ENCODE data around the gene TLR3.
"Not testable (repeated sequence)": the region's sequence is repeated elsewhere in the genome, so short reads cannot be mapped to it uniquely, and the experiment has no call there.

Gene TLR3
- long read RNA-seq, donor 1, full-length matches to known transcripts: 5 of 5 reads
- long read RNA-seq, donor 1, partial matches to known transcripts: 0 of 5 reads
- long read RNA-seq, donor 1, other reads (novel, unspliced or antisense): 0 of 5 reads
- long read RNA-seq, donor 2: 0 reads
- long read RNA-seq, donor 3, full-length matches to known transcripts: 2 of 2 reads
- long read RNA-seq, donor 3, partial matches to known transcripts: 0 of 2 reads
- long read RNA-seq, donor 3, other reads (novel, unspliced or antisense): 0 of 2 reads
- long read RNA-seq, donor 4, full-length matches to known transcripts: 3 of 3 reads
- long read RNA-seq, donor 4, partial matches to known transcripts: 0 of 3 reads
- long read RNA-seq, donor 4, other reads (novel, unspliced or antisense): 0 of 3 reads
- long read RNA-seq, donor 5, full-length matches to known transcripts: 1 of 1 reads
- long read RNA-seq, donor 5, partial matches to known transcripts: 0 of 1 reads
- long read RNA-seq, donor 5, other reads (novel, unspliced or antisense): 0 of 1 reads
- long read RNA-seq, donor 6: 0 reads
- long read RNA-seq, donor 7, full-length matches to known transcripts: 1 of 1 reads
- long read RNA-seq, donor 7, partial matches to known transcripts: 0 of 1 reads
- long read RNA-seq, donor 7, other reads (novel, unspliced or antisense): 0 of 1 reads
- long read RNA-seq, donor 8, full-length matches to known transcripts: 1 of 1 reads
- long read RNA-seq, donor 8, partial matches to known transcripts: 0 of 1 reads
- long read RNA-seq, donor 8, other reads (novel, unspliced or antisense): 0 of 1 reads

DNA sequence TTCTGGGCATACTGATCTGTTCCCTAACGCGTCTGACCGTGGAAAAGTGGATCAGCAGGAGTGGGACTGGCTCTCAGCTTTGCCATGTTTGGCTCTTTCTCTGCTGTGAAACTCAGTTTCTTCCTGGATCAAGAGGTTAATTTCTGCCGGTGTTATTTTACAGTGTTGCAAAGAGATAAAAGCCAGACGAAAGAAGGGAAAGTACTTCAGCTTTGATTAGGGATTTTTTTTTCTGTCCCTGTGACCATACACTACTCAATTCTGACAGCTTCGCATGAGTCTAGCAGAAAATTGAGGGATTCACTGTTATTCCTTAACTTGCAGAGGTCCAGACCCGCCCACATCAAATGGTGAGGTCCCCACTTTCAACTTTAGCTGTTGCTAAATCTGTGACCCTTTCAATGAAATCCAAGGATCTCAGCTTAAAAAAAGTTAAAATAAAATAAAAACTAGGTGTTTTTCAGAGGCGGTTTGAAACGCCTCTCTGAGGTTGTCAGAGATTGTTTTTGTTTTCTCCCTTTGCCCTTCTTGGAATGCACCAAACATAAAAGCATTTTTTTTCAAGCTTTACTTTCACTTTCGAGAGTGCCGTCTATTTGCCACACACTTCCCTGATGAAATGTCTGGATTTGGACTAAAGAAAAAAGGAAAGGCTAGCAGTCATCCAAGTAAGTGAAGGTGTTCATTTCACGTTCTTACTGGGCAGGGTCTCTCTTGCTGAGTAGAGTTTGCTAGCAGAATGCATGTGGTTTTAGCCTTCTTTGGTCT lies at the start of gene TLR3:
TLR3 (plus strand) TSS at position 576 of the 768 bp plus-strand sequence. CDS start 7,464 bp downstream, outside the sequence.
- DNase-seq: peak; percentile 52

DNA sequence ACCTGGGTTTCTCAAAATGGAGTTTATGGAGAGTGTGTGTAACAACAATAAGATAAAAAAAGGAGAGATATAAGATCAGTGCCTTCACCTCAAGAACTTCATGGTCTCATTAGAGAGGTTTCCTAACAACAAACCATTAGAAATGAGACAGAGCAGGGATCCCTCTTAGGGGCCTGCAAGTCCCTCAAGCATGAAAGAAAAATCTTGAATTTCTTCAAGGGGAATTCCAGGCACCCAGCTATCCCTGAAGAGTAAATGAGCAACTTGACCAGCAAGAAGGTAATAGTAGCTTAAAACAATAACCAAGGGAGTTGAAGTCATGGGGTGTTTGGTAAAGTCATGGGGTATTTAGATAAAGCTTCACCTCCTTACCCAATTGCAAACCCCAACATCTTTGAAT lies 49.7 kb upstream of the TLR3 start:
- no peak for DNase-seq

DNA sequence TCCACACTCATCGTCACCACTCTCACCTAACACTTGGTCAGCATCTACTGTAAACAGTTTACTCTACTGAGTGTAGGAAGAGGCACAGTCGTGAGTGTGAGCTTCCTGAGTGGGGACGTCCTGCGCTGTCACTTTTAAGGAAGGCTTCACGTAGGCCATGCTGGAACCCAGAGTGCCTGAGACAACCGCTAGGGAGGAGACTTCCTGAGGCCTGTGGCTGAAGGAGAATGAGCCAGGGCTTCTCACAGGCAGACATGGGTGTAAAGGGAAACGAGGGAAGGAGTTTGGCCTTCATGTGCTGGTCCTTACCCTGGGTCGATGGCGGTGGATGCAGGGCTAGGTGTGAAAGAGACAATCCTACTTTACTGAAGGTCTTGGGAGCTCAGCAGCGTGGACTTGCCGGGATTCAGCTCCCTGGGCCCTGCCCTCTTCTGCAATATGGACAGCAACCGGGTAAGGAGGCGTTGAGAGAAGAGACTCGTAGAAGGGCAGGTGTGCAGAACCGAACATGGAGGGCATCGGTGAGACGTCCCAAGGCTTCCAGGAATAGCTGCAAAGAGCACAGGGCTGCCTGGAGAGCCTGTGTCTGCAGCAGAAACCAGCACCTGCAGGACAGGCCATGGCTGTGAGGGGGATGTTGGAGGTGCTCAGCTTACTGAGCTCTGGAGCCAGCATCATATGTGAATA lies 48.7 kb upstream of the TLR3 start:
- DNase-seq: no peak

DNA sequence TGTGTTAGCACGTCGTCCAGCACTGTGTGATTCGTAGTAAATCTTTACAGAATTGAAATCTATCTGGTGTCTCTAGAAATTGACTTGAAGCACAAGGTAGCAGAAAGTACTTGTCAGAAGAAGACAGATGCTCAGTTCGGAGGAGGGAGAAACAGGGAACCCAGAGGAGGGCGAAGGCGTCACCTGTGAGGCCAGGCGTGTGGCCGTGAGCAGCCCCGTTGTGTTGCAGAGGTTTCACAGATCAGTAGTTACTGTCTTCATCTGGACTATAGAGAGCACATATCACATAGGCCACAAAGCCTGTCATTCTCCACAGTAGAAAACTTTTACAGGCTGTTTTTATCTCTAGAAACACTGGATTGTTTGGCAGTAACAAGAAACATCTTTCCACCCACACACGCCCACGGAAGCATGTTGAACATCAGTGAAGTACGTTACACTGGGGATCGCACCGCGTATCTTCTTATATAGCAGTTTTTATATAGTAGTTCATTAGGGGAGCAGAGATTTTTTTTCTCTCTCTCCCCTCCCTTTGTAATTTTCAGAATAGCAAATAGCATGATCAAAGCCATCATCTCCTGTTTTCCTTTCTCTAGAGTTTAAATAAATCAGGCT lies 48.1 kb upstream of the TLR3 start:
- no peak for DNase-seq

DNA sequence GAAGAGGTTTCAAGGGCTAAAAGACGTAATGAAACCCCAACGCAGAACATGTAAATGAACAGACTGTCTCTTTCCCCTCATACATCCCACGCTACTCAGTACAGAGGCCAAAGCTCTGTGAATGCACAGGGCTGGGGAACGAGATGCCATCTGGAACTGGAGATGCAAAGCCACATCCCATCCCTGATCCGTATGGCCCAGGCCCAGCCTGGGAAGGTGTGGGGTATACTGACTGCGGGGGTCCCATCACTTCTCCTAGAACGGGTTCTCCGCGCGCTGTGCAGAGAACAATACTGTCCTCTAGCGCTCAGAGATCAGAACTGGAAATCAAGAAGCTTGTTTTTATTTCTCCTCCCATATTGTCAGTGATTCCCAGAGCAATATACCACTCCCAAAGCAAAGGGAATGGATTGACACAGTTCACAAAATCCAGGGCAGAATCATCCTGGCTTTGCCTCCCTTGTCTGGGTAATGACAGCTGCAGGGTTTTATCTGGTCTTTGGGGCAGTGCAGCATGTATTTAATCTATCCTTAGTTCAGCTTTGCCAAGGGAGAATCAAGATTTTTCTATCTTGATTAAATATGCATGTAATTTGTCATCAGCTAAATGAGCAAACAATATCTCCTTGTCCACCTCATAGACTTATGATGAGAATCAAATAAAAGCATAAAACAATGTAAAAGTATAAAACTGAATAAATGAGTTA lies 47.3 kb upstream of the TLR3 start:
- peak; percentile 64 for DNase-seq

DNA sequence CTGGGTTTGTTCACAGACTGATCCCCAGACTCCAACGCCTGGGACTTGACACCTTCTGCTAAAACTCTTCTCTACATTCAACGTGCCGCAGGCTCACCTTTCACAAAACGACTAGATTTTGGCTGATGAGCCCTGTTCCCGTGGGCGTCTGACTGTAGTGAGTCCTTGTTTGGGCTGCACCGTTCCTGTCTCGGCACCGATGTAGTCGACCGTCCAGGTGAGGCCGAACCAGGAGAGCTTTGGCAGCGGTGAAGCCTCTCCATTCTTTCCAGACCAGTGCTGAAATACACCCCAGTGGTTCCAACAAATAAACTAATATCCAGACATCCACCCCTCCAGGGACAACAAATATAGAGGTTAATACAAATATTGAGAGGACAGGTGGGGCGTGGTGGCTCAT lies 45.0 kb upstream of the TLR3 start:
- no peak for DNase-seq

DNA sequence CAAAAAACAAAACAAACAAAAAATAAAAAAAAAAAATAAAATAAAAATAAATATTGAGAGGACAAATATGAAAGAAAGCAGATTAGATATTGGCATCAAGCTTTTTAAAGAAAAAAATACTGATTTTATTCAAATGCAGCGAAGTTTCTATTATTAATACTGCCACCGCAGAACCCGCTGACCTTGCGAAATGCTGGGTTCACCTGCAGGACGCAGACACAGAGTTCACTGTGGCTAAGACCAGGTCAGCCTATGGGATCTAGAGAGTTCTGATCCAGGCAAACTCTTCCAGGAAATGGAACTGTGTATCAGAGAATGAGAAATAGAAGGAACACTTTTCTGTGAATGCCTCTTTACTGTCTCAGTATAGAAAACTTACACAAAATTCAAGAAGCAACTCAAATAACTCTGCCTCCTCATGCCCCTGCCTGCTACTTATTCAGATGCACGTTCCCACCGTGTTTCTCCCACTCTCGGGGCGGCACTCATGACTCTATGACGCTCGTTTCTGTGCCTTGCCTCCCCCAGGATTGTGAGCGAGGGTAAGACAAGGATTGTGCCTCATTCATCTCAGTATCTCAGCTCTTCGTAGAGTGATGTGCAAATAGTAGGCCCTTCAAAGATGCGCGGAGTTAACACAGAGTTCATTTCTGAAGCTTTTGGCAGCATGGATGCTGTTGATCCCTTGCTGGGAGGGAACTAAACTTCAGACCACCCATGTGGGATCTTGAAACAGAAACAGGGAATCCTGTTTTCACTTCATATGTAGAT lies 44.1 kb upstream of the TLR3 start:
- DNase-seq: no peak

DNA sequence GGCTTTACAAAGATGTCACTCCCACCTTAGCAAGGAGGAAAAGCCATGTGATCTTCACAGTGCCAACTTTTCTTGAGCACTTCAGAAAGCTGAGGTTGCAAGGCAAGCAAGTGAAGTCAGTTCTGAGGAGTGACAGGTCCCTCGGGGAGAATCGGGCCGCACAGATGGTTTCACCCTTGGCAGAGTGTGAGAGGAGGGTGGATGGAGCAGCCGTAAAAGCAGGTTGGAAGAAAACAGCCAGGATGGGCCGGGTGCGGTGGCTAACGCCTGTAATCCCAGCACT lies 43.6 kb upstream of the TLR3 start:
- no peak for DNase-seq

DNA sequence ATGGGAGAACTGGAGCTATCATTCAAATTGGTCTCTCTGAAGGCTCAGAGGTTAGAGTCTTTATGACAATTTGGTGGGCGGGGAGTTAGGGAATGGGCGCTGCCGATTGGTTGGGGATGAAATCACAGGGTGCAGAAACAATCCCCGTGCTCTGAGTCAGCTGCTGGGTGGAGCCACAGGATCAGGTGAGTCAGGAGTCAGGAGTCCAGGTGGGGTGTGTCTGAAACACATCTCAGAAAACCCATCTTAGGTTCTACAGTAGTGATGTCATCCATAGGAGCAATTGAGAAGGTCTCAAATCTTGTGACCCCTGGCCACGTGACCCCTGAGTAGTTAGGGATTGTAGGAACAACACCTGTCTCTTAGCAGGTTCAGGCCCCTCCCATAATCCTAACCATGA lies 41.6 kb upstream of the TLR3 start:
- no peak for DNase-seq

DNA sequence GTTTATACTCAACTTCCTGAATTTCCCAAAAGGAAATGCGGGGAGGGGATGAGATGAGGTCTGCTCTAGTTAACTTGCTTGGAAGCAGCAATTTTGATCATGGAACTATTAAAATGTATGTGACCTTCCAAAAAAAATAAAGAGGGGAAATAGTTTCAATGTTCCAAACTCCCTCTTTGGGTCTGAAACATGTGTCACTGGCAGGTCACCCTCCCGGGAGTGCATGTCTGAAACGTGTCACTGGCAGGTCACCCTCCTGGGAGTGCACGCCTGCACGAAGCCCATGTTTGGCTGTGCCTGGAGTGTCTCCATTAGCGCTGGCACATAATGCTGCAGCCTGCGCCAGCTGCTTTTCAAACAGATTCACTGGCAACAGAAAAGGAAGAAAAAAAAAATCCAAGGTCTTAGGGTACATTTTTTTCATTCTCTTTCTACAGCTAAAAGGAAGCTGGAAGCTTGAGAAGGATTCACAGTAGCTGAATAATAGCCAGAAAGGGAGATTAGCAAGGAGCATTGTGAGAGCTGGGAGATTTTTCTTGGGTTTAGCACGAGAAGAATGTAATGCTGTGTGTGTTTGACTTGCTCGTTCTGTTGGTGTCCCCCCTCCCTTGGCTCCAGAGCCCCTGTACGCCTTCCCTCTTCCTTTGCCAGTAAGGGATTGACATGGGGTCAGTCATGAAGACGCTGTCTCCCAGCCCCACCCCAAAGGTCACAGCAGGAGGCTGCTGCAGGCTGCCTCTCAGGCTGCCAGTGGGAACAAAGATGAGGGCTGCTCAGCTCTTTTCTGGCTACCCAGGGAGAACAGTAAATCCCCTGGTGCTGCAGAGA lies 39.2 kb upstream of the TLR3 start:
- DNase-seq: peak; percentile 71

DNA sequence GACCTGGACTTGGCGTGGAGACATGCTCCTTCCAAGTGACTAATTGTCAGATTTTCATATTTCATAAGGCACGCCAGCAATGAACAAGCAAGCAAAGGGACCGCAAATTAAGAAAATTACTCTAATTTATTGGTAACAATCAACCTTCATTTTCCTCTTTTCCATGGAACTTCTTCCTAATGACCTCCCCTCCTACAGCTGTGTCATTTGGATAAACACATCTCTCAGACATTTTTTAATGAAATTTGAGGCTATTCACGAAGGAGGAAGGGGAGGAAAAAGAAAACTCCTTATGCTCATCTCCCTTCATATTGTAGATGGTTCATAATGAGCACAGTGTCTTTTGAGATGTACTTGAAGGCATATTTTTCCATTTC lies 38.6 kb upstream of the TLR3 start:
- peak; percentile 22 for DNase-seq

DNA sequence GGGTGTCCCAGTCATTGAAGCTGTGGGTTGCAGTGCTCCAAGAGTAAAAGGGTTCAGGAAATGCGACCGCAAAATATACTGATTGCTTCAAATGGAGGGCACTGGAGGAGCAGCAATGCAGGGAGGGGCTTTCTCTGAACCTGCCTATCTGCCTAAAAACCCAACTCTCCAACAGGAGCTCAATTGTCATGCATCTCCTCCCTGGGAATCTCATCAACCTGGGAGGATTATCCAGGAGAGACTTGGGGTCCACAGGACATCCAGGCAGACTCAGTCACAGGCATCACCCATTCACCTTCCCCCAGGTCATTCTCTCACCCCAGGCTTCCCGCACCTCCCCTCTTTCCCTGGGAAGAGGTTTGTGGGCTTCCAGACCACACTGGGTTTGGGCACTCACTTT lies 38.2 kb upstream of the TLR3 start:
- no peak for DNase-seq

DNA sequence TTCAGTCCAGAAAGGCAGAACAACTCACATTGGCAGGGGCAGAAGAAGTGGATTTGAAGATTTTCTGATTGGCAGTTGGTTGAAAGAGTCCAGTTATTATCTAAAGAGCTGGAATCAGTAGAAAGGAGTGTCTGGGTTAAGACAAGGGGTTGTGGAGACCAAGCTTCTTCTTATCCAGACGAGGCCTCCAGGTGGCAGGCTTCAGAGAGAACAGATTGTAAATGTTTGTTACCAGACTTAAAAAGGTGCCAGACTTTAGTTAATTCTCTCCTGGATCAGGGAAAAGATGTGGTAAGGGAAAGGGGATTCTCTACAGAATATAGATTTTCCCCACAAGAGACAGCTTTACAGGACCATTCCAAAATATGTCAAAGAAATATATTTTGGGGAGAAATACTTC lies 36.7 kb upstream of the TLR3 start:
- DNase-seq: no peak

DNA sequence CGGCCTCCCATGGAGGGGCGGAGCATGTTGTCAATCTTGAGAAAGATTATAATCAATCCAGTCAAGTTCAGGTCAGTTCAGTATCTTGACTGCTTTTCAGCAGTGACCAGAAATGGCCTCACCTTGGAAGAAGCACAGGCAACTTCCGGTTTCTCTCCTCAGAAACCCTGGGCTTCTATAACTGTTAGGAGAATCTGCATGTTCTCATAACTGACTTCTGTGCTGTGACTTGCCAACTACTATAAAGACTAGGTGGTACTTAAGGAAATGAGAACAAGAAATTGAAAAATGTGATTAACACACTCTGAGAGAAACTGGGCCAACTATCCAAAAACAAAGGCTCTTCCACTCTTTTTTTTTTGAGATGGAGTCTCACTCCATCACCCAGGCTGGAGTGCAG lies 35.9 kb upstream of the TLR3 start:
- DNase-seq: no peak

DNA sequence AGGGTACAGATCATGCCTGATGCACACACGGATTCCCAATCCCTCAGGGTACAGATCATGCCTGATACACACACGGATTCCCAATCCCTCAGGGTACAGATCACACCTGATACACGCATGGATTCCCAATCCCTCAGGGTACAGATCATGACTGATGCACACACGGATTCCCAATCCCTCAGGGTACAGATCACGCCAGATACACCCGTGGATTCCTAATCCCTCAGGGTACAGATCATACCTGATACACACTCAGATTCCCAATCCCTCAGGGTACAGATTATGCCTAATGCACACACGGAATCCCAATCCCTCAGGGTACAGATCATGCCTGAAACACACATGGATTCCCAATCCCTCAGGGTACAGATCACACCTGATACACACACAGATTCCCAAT lies 34.3 kb upstream of the TLR3 start:
- not testable (repeated sequence) for DNase-seq

DNA sequence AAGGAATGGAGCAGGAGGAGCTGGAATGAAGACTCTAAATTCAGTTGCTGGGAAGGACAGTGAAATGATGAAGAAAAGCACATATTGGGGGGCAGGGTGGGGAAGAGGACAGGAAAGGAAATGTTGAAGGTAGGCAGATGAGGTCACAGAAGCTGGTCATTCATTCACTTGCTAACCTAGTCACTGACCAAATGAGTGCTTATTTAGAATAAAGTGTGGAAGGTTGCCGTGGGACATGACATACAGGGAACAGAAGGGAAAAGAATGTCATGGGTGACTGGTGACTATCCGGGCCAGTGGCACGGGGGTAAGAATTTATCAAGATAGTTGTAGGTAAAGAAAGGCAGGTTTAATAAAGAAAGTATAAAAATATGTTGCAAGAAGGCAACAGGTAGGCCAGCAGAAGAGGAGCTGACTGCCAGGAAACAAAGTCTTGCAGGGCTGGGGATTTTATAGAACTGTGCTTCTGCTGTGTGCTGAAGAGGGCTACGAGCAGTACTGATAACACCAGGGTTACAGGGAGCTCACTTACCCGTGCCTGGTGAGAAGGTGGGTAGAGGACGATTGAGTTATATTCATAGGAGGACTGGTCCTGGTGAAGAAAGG lies 31.9 kb upstream of the TLR3 start:
- DNase-seq: no peak

DNA sequence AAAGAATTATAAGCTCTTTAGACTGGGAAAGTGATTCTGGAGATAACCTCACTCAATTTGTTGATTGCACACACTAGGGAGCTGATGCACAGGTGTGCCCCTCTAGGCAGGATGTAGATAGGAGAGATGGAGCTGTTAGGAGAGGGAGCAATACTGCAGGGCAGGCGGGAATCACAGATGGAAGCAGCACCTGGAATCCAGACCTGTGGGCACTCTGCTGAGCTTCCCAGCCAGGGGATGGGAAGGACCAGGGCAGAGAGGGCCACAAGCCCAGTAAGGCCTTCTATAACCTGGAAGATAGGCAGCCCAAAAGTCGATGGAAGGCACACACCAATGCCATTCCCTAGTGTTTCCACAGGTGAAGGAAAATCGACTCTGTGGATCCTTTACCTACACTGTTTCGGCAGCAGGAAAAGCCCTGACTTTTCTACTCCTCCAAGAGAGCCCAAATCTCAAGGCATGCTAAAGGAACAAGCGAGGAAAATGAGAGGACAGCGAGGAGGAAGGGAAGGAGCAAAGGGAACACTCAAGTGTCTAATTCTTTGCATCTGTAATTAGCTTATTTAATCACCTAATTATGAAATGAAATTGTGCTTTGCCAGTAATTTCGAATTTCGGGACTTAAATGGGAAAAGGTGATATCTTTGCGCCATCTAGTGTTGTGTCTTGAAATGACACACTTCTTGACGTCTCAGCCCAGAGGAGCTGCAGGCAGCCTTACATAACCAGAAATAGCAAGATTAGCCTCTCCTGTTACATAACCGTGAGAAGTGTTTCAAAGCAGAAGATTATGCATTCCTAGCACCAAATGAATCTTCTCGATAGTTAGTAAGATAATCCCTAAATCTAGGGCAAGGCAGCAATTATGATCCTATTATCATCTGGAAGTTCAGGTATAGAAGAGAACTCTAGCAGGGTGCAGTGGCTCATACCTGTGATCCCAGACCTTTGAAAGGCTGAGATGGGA lies 31.0 kb upstream of the TLR3 start:
- peak; percentile 61 for DNase-seq

DNA sequence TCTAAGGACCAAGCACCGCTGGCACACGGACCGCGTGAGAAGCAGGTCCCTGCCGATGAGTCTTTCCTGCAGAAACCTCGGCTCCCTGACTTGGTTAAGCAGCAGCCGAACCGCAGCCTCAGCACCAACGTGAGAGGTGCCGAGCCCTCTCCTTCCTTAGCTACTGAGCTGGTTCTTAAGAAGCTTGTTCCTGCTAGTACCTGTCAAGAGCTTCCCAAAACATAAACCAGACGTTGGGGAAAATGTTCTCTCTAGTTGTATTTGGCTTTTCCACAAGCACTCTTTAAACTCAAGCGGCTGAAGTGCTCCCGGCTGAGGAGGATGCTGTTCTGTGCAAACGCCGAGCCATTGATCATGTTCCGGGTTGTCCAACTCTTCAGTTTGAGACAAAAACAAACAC lies 29.3 kb upstream of the TLR3 start:
- DNase-seq: no peak
